A673 (cell line): Measurements from ENCODE around the gene PYGL.

ENCODE experiments used
- CTCF ChIP-seq: fragments of 300-800, 200-600 bp; sonication (generic); conservative IDR thresholded peaks from 2 replicates; pipeline ENCODE4 v1.5.1; 2017; ENCODE audit warnings: low read depth, mild to moderate bottlenecking, antibody characterized with exemption, low read length, moderate library complexity, mixed read lengths
- EZH2 ChIP-seq: fragments of 200-600 bp; sonication (generic); IDR thresholded peaks from 2 replicates; pipeline ENCODE4 v1.6.1; 2017; ENCODE audit warnings: borderline replicate concordance, low read depth, mild to moderate bottlenecking, mixed read lengths, antibody characterized with exemption, low read length; ENCODE audit not compliant: poor library complexity, severe bottlenecking

- TF ChIP-seq CTCF (no peak), EZH2 (no peak)
These were observed 39.9 kb upstream of the PYGL start for GRCh38 chr14:50984036-50984710.
